T-helper 2 cell (primary cell): Measurements from ENCODE around the gene CATSPER4.
"Not testable (repeated sequence)": the region's sequence is repeated elsewhere in the genome, so short reads cannot be mapped to it uniquely, and the experiment has no call there.

Experiments used
- DNase-seq, 5 experiments: peaks; one replicate each; pipeline versions ENCODE4 v3.0.0 to v3.0.0-alpha.2; 2012 to 2022

Gene CATSPER4

DNA sequence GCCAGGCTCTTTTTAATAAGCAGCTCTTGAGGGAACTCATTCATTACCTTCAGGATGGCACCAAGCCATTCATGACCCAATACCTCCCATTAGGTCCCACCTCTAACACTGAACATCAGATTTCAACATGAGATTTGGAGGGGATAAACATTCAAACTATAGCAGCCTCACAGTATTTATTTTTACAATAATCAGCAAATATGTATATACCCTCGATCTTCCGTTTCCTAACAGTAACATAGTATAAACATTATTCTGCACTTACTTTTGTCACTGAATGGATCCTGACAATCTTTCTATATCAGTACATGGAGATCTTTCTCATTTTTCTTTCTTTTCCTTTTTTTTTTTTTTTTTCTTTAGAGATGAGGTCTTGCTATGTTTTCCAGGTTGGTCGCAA is 5.4 kb downstream of the CATSPER4 start:
- DNase-seq: no peak

DNA sequence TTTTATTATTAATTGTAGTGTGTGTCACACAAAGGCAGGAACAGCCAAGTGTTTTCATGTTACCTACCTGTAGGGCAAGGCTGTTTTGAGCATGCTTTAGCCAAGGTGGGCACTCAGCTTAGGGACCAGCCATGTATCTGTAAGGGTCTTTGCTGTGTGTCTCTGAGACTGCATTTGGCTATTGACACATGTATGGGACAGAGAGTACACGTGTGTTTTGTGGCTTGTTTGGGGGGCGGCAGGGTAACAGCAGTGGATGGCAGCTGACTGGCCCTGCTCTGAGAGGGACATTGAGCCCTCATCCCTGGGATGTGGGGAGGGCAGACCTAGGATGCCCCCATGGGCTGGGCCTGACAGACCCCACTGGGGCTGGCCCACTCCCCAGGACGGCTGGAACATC is 6.9 kb downstream of the CATSPER4 start:
- no peak for DNase-seq

- no peak for DNase-seq
Observed at GRCh38 chr1:26197813-26198212, 7.4 kb downstream of the CATSPER4 start.

DNA sequence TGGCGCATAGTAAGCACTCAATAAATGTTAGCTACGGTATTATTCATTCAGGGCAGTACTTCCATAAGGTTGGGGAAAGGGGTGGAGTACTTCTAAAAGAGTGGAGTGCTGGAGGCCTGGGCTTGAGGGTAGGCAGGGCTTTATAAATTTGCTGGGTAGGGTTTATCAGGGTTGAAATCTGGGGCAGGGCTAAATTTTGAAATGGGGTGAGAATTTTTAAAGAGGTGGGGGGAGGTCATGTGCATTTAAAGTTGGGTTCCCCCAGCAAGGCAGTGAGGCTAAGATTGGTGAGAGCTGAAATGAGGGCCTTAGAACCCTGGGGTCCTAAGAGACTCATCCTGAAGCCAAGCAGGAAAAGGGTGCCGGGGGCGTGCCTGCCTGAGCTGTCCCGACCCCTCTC is 10.0 kb downstream of the CATSPER4 start:
- no peak for DNase-seq

- DNase-seq: no peak
Observed at GRCh38 chr1:26203642-26204318, 13.4 kb downstream of the CATSPER4 start.

DNA sequence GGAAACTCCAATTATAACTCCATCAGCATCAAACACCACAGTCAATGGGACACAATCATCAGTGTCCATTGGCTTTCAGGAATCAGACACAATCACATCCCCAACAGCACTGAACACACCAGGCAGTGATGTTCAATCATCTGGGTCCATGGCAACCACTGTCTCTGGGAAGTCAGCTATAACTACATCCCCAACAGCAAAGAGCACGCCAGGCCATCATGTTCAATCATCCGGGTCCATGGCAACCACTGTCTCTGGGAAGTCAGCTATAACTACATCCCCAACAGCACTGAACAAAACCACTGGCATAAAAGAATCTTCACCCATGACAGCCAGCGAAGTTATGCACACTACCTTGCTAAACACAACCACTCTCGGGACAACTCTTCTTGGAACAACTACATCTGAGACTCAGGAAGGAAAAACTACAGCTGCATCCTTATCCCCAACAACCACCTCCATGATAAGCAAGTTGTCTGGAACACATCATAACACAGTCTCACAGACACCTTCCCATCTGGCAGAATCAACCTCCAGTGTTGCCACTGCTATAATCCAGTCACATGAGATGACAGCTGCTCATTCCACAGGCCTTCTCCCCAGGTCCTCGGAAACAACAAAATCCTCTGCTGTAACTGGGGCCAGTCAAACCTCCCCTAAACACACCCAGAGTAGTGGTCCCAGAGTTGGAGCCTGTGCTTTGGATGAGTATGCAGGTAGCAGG is 19.9 kb downstream of the CATSPER4 start:
- DNase-seq: no peak

DNA sequence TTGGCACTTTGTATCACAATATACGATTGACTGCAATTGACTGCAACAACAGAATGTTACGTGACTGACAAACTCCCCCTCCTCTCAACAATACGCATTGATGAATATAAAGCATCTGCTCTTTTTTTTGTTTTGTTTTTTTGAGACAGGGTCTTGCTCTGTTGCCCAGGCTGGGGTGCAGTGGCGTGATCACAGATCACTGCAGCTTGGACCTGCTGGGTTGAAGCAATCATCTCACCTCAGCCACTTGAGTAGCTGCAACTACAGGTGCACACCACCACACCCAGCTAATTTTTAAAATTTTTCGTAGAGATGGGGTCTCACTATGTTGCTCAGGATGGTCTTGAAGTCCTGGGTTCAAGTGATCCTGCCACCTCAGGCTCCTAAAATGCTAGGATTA is 22.3 kb downstream of the CATSPER4 start:
- DNase-seq: no peak

GRCh38 chr1:26213335-26213905 is 23.0 kb downstream of the CATSPER4 start:
- DNase-seq: no peak

DNA sequence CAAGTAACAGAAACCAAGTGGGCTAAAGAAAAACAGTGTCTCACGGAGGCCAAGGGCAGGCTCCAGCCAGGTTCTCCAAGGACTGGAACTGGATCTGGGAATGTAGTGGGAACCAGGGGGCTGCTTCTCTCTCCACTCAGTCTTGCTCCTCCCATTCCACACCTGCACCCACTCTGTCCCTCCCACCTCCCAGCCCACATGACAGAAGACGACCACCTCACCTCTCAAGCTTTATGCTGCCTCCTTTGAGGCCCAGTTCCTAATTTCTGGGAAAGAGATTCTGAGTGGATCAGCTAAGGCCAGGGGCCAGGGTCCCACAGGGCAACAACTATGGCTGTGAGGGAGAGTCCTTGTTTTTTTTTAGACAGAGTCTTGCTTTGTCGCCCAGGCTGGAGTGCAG is 24.8 kb downstream of the CATSPER4 start:
- DNase-seq: no peak

DNA sequence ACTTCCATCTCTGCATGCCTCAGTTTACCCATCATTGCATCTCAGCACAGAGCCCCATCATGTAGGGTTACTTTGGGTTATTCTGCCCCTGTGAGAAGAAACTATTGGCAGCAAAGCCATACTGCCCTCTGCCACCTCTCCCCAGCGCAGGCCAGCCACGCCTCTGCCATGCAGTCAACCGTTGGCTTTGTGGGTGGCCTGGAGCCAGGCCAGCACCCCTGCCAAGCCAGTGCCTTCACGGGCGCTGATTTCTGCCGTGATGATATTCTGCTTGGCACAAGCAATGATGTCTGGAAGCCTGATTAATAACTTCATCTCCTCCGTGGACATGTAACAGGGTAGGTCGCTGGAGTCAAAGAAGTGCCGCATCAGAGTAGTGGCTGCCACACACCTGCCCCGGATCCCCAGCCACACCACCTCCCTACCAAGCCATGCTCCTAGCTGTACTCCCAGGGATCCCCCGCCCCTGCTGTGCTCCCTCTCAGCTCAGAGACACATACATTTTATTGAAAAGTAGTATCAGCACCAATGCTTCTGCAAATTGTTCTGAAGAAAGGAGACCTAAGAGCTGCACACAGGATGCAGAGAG is 28.6 kb downstream of the CATSPER4 start:
- DNase-seq: no peak

- DNase-seq: no peak
Observed at GRCh38 chr1:26220199-26220912, 30.0 kb downstream of the CATSPER4 start.

GRCh38 chr1:26221094-26221493 is 30.7 kb downstream of the CATSPER4 start:
- no peak for DNase-seq

GRCh38 chr1:26224606-26225005 is 34.2 kb downstream of the CATSPER4 start:
- no peak for DNase-seq

DNA sequence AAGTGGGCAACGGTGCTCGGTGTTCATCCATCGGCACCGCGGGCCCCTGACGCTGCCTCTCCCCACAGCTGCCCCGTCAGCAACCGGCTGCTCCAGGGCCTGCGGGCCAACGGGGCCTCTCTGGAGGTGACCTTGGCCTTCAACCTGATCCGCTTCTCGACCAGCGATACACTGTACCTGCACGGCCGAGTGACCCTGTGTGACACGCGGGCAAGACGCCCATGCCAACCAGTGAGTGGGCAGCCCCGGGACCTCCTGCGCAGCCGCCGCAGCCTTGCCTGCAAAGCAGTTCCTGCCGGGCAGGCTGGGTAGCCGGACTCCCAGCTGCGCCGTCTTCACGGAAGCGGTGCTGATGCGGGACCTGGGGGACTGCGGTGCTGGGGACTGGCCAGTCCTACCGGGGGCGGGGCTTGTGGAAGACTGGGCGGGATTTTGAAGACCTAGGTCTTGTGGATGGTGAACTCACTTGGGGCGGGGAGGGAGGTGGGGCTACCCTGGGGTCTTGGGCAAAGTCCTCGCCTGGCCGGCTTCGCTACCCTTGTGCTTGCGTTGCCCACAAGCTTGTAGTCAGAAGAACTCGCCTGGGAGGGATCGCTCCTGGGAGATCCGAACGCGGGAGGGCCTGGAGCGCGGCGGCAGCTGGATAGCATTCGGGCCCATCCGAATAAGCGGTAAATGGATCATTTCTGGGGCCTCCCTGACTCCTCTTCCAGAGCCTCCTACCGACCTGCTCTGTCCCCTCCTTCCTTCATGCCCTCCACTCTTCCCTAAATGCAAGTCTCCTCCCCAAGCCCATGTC is 34.8 kb downstream of the CATSPER4 start:
- peak in 4 of 5 experiments; percentile 19 to 34 (median 24) for DNase-seq

- not testable (repeated sequence) for DNase-seq
Observed at GRCh38 chr1:26230682-26231081, 40.3 kb downstream of the CATSPER4 start.

DNA sequence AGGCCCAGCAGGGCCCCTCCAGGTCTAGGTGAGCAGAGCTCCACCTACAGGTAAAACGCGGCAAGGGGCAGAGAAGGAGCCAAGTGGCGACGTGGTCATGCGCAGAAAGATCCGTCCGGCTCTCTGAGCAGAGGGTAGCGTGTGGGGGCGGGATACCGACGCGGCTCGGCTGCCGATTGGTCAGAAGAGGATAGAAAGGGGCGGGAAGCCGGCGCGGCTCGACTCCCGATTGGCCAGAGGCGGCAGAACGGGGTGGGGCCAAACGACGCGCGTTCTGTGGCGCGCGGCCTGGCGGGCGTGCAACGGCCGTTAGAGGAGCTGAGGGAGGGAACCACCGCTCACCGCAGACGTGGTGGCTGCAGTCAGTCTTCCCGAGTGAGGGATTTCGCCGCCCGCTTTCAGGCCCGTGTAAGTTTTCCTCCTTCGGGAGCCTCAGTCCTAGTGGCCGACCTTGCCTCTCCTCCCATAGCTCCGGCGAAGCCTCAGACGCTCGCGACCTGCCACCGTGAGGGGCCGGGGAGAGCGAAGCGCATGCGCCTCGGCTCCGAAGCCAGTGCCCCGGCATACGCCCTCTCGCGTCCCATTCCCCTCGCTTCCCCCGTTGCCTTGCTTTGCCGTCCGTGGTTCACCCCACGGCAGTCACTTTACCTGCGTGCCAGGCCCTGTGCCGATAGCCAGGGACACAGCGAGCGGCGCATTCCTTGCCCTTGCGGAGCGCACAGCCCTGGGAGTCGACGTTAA is 43.7 kb downstream of the CATSPER4 start, which contains the start of gene CEP85:
Gene CEP85 (plus strand): TSS at position 298 of the 741 bp plus-strand sequence. CDS start 5,584 bp downstream, outside the sequence.
- peak; percentile 94 to 98 (median 97) for DNase-seq

DNA sequence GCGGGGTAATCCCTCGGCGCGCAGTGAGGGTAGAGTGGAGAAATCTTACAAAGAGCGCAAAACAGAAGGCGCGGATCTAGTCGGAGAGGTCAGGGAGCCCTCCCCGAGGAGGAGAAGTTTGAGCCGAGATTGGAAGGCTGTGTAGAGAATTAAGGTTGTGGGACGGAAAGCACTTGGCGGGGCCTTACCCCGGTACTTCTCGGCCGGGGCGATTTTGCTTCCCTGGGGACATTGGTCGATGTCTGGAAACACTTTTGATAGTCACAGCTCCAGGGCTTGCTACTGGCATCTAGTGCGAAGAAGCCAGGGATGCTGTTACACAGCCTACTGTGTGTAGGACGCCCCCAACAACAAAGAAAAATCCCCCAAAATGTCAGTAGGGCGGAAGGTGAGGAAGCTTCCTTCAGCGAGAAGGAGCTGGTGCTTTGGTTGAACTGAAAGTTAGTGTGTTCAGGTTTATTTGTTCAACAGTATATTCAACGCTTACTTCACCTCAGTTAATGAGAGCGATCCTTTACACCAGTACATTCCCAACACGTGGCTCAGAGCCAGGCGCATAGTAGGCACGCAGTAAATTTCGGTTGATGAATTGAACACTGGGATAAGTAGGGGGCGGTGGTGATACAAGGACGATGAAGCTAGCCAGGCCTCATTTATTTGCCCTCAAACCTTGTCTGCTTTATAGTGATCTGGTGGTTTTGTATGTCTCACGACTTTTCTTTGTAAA is 44.4 kb downstream of the CATSPER4 start:
- DNase-seq: peak in 1 of 5 experiments; percentile 46

- peak in 1 of 5 experiments; percentile 41 for DNase-seq
Observed at GRCh38 chr1:26237230-26237966, 47.0 kb downstream of the CATSPER4 start.

DNA sequence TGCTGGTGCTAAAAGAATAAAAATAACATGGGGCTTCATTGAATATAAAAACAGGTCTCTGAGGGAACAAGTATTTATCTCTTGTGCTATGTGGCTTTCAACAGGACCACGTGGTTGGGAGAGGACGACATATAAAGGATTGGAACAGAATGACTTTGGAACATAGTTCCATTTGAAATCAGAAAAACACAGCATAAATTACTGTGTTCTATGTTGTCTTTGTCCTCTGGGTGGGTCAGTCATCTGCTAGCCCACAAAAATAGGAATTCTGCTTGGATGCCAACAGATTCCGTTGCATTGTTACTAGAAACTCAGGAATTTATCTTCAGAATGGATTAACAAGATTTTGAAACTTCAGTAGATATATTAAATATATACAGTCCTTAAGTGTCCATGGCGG is 49.5 kb downstream of the CATSPER4 start:
- DNase-seq: no peak
